HG03460 (cell line): ENCODE data around the gene SEC24D.
A peak's percentile ranks its signal among the peaks of the same experiment; 100 is the strongest.

Experiments
- ATAC-seq: cut with Tn5 transposase; IDR thresholded peaks from one replicate; pipeline ENCODE4 v1.9.1; 2021; ENCODE audit not compliant: unreplicated experiment

Gene SEC24D

DNA sequence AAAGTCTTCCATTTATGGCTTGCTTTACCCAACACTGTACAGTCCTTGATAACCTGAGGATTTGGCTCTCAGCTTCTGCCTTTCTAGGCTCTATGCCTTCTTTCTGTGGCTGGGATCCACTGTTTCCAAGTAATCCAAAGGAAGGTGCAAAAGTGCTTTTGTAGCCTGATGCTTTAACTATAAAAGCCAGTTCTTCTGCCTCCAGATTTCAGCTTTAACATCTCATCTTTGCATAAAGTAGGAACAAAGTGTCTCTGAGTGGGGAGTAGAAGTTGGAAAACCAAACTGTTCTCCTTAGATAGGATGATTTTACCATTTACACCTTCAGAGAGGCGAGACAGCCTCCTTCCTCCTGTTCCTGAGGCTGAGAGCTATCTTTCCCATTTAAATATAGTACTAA is 11.1 kb upstream of the SEC24D start:
- no peak for ATAC-seq

DNA sequence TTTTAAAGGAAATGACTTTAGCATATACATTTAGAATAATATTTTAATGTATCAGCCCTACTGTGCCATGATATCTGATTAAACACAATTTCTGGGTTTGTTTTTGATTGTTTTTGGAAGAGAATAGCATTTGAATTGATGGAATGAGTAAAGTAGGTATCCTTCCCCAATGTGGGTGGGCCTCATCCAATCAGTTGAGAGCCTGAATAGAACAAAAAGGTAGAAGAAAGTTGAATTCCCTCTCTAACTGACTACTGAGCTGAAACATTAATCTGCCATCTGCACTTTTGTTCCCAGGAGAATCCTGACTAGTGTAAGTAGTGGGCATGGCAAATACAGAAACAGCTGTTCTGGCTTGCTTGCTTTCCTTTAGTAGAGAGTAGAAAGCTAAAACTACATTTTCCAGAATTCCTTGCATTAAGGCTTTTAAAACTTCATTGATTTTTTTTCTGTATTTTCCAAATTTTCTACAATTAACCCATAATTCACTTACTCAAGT is 9.7 kb upstream of the SEC24D start:
- no peak for ATAC-seq

DNA sequence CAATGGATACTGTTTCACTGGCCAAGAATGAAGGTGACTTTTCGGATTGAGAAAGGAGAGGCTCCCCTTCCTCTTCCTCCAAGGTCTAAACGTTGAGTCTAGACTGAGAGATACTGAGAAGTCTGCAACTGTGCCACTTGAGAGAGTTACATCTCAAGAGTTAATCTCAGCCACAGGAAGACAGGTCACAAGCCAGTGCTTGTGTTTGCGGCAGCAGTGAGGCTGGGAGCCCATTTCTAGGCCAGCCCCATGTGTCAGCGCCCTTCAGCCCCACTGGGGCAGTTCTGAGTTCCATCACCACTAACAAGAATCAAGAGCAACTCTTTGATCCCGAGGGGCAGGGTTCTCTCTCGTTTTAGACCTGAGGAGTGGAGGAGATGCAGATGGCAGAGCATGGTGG is 7.3 kb upstream of the SEC24D start:
- ATAC-seq, result no peak

GRCh38 chr4:118842055-118842454 is 6.1 kb upstream of the SEC24D start:
- no peak for ATAC-seq

GRCh38 chr4:118839221-118839927 is 3.4 kb upstream of the SEC24D start:
- ATAC-seq, result no peak

GRCh38 chr4:118837121-118837507 is 1.2 kb upstream of the SEC24D start:
- ATAC-seq, result no peak

GRCh38 chr4:118836301-118837120 is 585 bp upstream of the SEC24D start:
- peak; percentile 35 for ATAC-seq

- peak; percentile 69 for ATAC-seq
Observed at GRCh38 chr4:118834960-118835569, 861 bp downstream of the SEC24D start.

GRCh38 chr4:118834070-118834469 is 1.9 kb downstream of the SEC24D start:
- no peak for ATAC-seq

DNA sequence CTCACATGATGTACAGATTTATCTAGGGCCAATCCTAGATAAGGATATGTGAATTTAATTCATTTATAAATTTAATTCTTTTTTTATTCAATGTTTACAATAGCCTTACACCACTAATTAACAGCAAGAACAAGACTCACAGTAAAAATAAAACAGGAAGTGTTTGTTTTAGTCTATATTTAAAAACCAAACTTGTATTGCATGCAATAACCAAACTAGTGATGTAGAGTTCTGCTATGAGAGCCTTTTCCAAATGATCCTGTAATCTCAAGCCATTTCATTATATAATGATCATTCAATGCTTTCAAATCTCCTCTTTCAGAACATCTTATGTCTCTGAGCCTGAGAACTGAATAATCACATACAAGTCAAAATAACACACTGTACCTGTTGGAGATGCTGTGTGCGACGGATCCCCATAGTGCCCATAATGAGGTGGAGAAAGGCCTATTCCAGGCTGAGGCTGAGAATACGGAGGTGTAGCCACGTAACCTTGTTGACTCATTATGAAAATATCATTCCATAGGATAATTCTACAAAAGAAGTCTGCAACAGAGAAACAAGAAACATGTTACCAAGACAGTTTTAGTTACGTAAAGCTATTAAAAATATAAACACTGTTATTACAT is 2.6 kb downstream of the SEC24D start:
- no peak for ATAC-seq

DNA sequence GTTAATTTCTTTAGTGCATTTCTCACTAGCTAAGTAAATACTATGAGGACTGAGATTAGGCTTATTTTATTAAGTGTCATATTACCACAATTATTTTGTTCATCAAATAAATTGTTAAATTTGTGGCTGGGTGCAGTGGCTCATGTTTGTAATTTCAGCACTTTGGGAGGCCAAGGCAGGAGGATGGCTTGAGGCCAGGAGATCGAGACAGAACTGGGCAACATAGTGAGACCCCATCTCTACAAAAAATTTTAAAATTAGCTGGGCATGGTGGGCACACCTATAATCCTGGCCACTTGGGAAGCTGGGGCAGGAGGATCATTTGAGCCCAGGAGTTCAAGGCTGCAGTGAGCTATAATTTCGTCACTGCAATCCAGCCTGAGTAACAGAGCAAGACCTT is 6.8 kb downstream of the SEC24D start:
- no peak for ATAC-seq

DNA sequence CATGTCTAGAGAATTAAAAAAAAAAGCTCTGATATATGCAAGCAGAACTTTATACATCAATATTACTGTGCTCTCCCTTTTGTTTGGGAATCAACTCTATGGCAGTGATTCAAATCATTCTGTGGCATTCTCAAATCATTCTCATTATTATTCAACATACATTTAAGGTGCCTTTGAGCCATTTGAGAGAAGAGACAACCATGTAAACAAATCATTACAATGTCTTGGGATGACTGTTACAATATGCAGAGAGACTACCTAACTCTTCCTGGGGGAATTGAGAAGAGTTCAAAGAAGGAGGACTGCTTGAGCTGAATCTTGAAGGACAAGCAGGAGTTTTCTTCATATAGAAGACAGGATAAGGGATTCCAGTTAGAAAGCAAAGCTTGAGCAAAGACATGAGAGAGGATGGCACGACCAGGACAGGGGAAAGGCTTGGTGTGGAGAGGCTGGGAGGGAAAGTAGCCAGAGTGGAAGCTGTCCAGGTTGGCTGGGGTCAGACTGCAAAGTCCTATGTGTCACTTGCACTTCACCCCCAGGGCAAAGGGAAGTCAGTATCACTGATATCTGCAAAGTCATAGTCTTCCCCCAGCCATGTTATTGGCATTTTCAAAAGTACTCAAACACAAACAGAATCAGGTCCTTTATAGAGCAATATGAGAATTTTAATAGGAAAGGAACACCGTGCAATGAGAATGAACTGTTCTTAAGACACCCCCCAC is 9.0 kb downstream of the SEC24D start:
- ATAC-seq, result no peak

GRCh38 chr4:118825799-118826198 is 10.1 kb downstream of the SEC24D start:
- peak; percentile 71 for ATAC-seq

- ATAC-seq, result no peak
Observed at GRCh38 chr4:118824141-118824540, 11.8 kb downstream of the SEC24D start.

DNA sequence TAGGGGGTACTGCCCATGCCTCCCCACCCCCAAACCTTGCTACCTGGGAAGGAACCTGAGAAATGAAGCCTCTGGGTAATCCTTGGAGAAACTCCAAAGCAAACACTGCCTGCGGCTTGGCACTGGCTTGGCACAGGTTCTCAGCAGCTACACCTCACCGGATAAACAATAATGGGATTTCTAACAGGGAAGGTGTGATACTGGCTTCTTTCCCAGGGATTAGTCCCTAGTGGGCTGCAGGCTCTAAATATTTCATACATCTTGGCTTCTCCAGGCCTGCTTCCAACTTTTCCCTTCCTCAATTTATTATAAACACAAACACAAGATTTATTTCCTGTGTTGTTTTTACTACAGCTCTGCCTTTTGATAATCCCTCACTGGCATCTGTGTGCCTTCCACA is 12.5 kb downstream of the SEC24D start:
- no peak for ATAC-seq

GRCh38 chr4:118821590-118822293 is 14.2 kb downstream of the SEC24D start:
- ATAC-seq, result no peak

GRCh38 chr4:118817178-118817930 is 18.6 kb downstream of the SEC24D start:
- no peak for ATAC-seq

- no peak for ATAC-seq
Observed at GRCh38 chr4:118816538-118817177, 19.3 kb downstream of the SEC24D start.

DNA sequence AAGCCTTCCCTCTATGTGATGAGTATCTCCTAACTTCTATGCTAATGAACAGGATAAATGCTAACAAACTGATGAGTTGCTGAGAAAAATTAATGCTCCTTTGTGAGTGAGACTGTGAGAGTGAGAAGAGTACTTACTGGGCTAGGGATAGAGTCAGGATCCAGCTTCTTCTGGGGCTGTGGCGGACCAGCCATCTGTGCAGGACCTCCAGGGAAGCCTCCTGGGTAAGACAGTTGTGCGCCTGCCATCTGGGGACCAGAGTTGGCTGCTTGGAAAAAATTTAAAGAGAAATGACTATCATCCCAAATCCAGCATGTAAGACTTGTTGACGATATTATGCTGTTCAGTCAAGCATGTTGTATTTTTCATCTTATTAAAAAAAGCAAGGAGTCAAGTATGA is 21.0 kb downstream of the SEC24D start:
- no peak for ATAC-seq
